Suprapubic skin (tissue), 4 donors: ENCODE measurements around the gene CTNND2.

Experiments
- POLR2A ChIP-seq, 2 donors: fragments of 450-650 bp; IDR thresholded peaks; one replicate each; pipeline ENCODE4 v1.6.1; 2017; ENCODE audit warnings: antibody characterized with exemption in 2 of 2, mild to moderate bottlenecking in 2 of 2, moderate library complexity in 2 of 2
- POLR2AphosphoS5 ChIP-seq, 3 donors: sonication (generic); formaldehyde crosslinking; IDR thresholded peaks; one replicate each; pipeline ENCODE4 v1.6.1; 2017; ENCODE audit warnings: antibody characterized with exemption in 3 of 3

- TF ChIP-seq POLR2A (IDR thresholded peaks at IDR 0.05), result no peak
- TF ChIP-seq POLR2AphosphoS5 (IDR thresholded peaks at IDR 0.05), result no peak
Observed at GRCh38 chr5:11468334-11469039, 435.8 kb downstream of the CTNND2 start.
